Osteocyte (in vitro differentiated cells): ENCODE measurements around the gene USP44. TPM values are rescaled to one million over a fixed set of nuclear protein-coding genes. Genes with fewer than 3 reads are reported as not detected.

Experiments used
- DNase-seq: peaks from one replicate; pipeline ENCODE4 v3.0.0; 2021; ENCODE audit warnings: mixed read lengths; ENCODE audit not compliant: unreplicated experiment; ENCODE audit errors: extremely low spot score
- H3K27ac Mint-ChIP-seq: one replicate; pipeline ENCODE4 v1.8.0; 2021; ENCODE audit warnings: mild to moderate bottlenecking, mixed read lengths; ENCODE audit not compliant: unreplicated experiment
- H3K27me3 Mint-ChIP-seq: one replicate; pipeline ENCODE4 v1.8.0; 2021; ENCODE audit warnings: mixed read lengths; ENCODE audit not compliant: unreplicated experiment
- H3K36me3 Mint-ChIP-seq: one replicate; pipeline ENCODE4 v1.8.0; 2021; ENCODE audit warnings: mixed read lengths; ENCODE audit not compliant: unreplicated experiment
- H3K4me1 Mint-ChIP-seq: one replicate; pipeline ENCODE4 v1.8.0; 2021; ENCODE audit warnings: mixed read lengths; ENCODE audit not compliant: unreplicated experiment
- H3K4me3 Mint-ChIP-seq: one replicate; pipeline ENCODE4 v1.8.0; 2021; ENCODE audit warnings: mild to moderate bottlenecking, moderate library complexity, mixed read lengths; ENCODE audit not compliant: unreplicated experiment
- H3K9me3 Mint-ChIP-seq: one replicate; pipeline ENCODE4 v1.8.0; 2021; ENCODE audit warnings: mixed read lengths; ENCODE audit not compliant: unreplicated experiment
- CTCF ChIP-seq: fragments of 200-600 bp; sonication (generic); IDR thresholded peaks from 2 replicates; pipeline ENCODE4 v1.5.0; 2021; ENCODE audit warnings: antibody characterized with exemption, mild to moderate bottlenecking, moderate library complexity
- total RNA-seq: library from RNA; stranded (reverse); gene quantifications from 2 replicates; pipeline ENCODE4 v1.2.1, GENCODE V29; 2021

The USP44 gene
- total RNA-seq, 1 donor from 2014 or later = 0.73 TPM

GRCh38 chr12:95548539-95549391 is 2.5 kb downstream of the USP44 start:
- no peak for TF ChIP-seq CTCF
- Mint-ChIP-seq H3K9me3 (peaks cover 7% of the 10 kb centered on the region), H3K27me3 (peaks cover 81% of the 10 kb centered on the region), H3K4me1 (peaks cover 7% of the 10 kb centered on the region), H3K36me3 (peaks cover 3% of the 10 kb centered on the region), H3K4me3 (peak overlapping the region; percentile 64), H3K27ac (no peak overlapping the region)
- DNase-seq = no peak

- H3K4me1 Mint-ChIP-seq = peaks cover 7% of the 10 kb centered on the region
- H3K27ac Mint-ChIP-seq = no peak overlapping the region
- peaks cover 76% of the 10 kb centered on the region for H3K27me3 Mint-ChIP-seq
- H3K4me3 Mint-ChIP-seq = peak overlapping the region; percentile 64
- no peak for TF ChIP-seq CTCF
- H3K9me3 Mint-ChIP-seq = peaks cover 7% of the 10 kb centered on the region
- no peak for DNase-seq
- H3K36me3 Mint-ChIP-seq = peaks cover 3% of the 10 kb centered on the region
Measured at GRCh38 chr12:95548056-95548538, 3.2 kb downstream of the USP44 start.

GRCh38 chr12:95547522-95548055 is 3.7 kb downstream of the USP44 start:
- Mint-ChIP-seq H3K4me1 (peaks cover 7% of the 10 kb centered on the region), H3K27ac (no peak overlapping the region), H3K9me3 (peaks cover 7% of the 10 kb centered on the region), H3K4me3 (peak overlapping the region; percentile 64), H3K27me3 (peaks cover 72% of the 10 kb centered on the region), H3K36me3 (peaks cover 3% of the 10 kb centered on the region)
- no peak for TF ChIP-seq CTCF
- DNase-seq = no peak

GRCh38 chr12:95546491-95546813 is 4.8 kb downstream of the USP44 start:
- Mint-ChIP-seq H3K27me3 (peaks cover 61% of the 10 kb centered on the region), H3K9me3 (peaks cover 7% of the 10 kb centered on the region), H3K36me3 (peaks cover 3% of the 10 kb centered on the region), H3K4me3 (no peak overlapping the region), H3K4me1 (peaks cover 7% of the 10 kb centered on the region), H3K27ac (no peak overlapping the region)
- TF ChIP-seq CTCF = no peak
- no peak for DNase-seq

GRCh38 chr12:95545731-95546490 is 5.4 kb downstream of the USP44 start:
- no peak for TF ChIP-seq CTCF
- Mint-ChIP-seq H3K4me3 (no peak overlapping the region), H3K27ac (no peak overlapping the region), H3K27me3 (peaks cover 55% of the 10 kb centered on the region), H3K9me3 (peaks cover 7% of the 10 kb centered on the region), H3K4me1 (peaks cover 7% of the 10 kb centered on the region), H3K36me3 (peaks cover 3% of the 10 kb centered on the region)
- no peak for DNase-seq
